SK-N-SH (cell line): ENCODE measurements around the gene ELP1. TPM values are rescaled to one million over a fixed set of nuclear protein-coding genes. Genes with fewer than 3 reads are reported as not detected.

Experiments
- CTCF ChIA-PET: fragments of 300-600, 350-600 bp; formaldehyde crosslinking; extraction: SDS; loops from one replicate; lab custom pipeline; 2021; lab: Yijun Ruan, JAX
- POLR2A ChIA-PET: fragments of 350-600 bp; sonication (Branson Sonifier 250); formaldehyde crosslinking; extraction: SDS; loops from one replicate; lab custom pipeline; 2020; ENCODE audit warnings: antibody characterized with exemption, inconsistent platforms; lab: Yijun Ruan, JAX
- DNase-seq: peaks from one replicate; pipeline ENCODE4 v3.0.0; 2012
- H2AFZ ChIP-seq: fragments of 200-600 bp; sonication (generic); 2 replicates; pipeline ENCODE4 v1.8.1; 2016; ENCODE audit warnings: antibody characterized with exemption, mild to moderate bottlenecking, low read depth
- H3F3A ChIP-seq: fragments of 200-600 bp; sonication (generic); replicated peaks from 2 replicates; pipeline ENCODE3; 2016; ENCODE audit warnings: antibody characterized with exemption, mild to moderate bottlenecking; ENCODE audit not compliant: insufficient read depth
- H3K27ac ChIP-seq, 2 experiments: fragments of 200-500 bp in 1 of 2; fragments of 200-600 bp in 1 of 2; sonication (Bioruptor generic) in 1 of 2; sonication (generic), shearing (Covaris generic) in 1 of 2; 2 replicates each; pipeline versions ENCODE4 v1.5.1 to v1.6.1; 2014 to 2016; ENCODE audit warnings: low read depth in 2 of 2, inconsistent platforms in 1 of 2, low read length in 1 of 2, mild to moderate bottlenecking in 1 of 2, mixed read lengths in 1 of 2
- H3K27me3 ChIP-seq: fragments of 200-600 bp; sonication (generic), shearing (Covaris generic); 2 replicates; pipeline ENCODE4 v1.6.1; 2016; ENCODE audit warnings: mixed run types; ENCODE audit not compliant: insufficient read depth
- H3K36me3 ChIP-seq, 2 experiments: fragments of 200-500 bp in 1 of 2; fragments of 200-600 bp in 1 of 2; sonication (Bioruptor generic) in 1 of 2; sonication (generic) in 1 of 2; replicated peaks in 1 of 2; 2 replicates each; pipeline versions ENCODE3 to v1.5.1; 2014 to 2016; ENCODE audit warnings: low read length in 1 of 2, mild to moderate bottlenecking in 1 of 2; ENCODE audit not compliant: insufficient read depth in 2 of 2, control insufficient read depth in 1 of 2
- H3K4me1 ChIP-seq, 2 experiments: fragments of 200-500 bp in 1 of 2; fragments of 200-600 bp in 1 of 2; sonication (Bioruptor generic) in 1 of 2; sonication (generic), shearing (Covaris generic) in 1 of 2; 2 replicates each; pipeline versions ENCODE4 v1.5.1 to v1.6.1; 2014 to 2016; ENCODE audit warnings: low read depth in 1 of 2, low read length in 1 of 2, mixed run types in 1 of 2; ENCODE audit not compliant: insufficient read depth in 2 of 2, control insufficient read depth in 1 of 2
- H3K4me2 ChIP-seq: fragments of 200-600 bp; sonication (generic), shearing (Covaris generic); 2 replicates; pipeline ENCODE4 v1.6.1; 2017; ENCODE audit warnings: mixed run types
- H3K4me3 ChIP-seq, 2 experiments: fragments of 200-500 bp in 1 of 2; fragments of 200-600 bp in 1 of 2; sonication (Bioruptor generic) in 1 of 2; sonication (generic), shearing (Covaris generic) in 1 of 2; 2 replicates each; pipeline versions ENCODE4 v1.5.1 to v1.8.1; 2014 to 2016; ENCODE audit warnings: low read depth in 2 of 2, inconsistent platforms in 1 of 2, low read length in 1 of 2, mild to moderate bottlenecking in 1 of 2, mixed read lengths in 1 of 2, moderate library complexity in 1 of 2
- H3K79me2 ChIP-seq: fragments of 200-600 bp; sonication (generic); 2 replicates; pipeline ENCODE4 v1.8.1; 2017; ENCODE audit warnings: mild to moderate bottlenecking; ENCODE audit not compliant: insufficient read depth
- H3K9ac ChIP-seq: fragments of 200-600 bp; sonication (generic); 2 replicates; pipeline ENCODE4 v1.6.1; 2017; ENCODE audit warnings: mixed run types
- H3K9me2 ChIP-seq: fragments of 200-600 bp; sonication (generic); 2 replicates; pipeline ENCODE4 v1.6.1; 2017; ENCODE audit warnings: mixed run types
- H3K9me3 ChIP-seq: fragments of 200-600 bp; sonication (generic); 2 replicates; pipeline ENCODE4 v1.6.1; 2017; ENCODE audit warnings: mixed run types, mild to moderate bottlenecking, moderate library complexity
- H4K20me1 ChIP-seq: fragments of 200-600 bp; sonication (generic); 2 replicates; pipeline ENCODE4 v1.6.1; 2017; ENCODE audit warnings: mild to moderate bottlenecking, mixed run types; ENCODE audit not compliant: insufficient read depth
- FOXJ3 ChIP-seq: sonication (generic); formaldehyde crosslinking; IDR thresholded peaks from 2 replicates; pipeline ENCODE4 v1.5.1; 2020; ENCODE audit warnings: mild to moderate bottlenecking, missing genetic modification reagents
- FOXM1 ChIP-seq: IDR thresholded peaks from 2 replicates; pipeline ENCODE4 v1.4.0; 2012; ENCODE audit warnings: low read depth, mild to moderate bottlenecking
- GATA2 ChIP-seq: sonication (generic); formaldehyde crosslinking; IDR thresholded peaks from 2 replicates; pipeline ENCODE4 v1.5.0; 2020; ENCODE audit warnings: mild to moderate bottlenecking, missing genetic modification reagents
- IRF3 ChIP-seq: fragments of 150-350 bp; IDR thresholded peaks from 2 replicates; pipeline ENCODE4 v1.6.1; 2016; ENCODE audit warnings: mild to moderate bottlenecking, low read depth, low read length
- JUND ChIP-seq: IDR thresholded peaks from 2 replicates; pipeline ENCODE4 v1.4.0; 2012
- SMC3 ChIP-seq: IDR thresholded peaks from 2 replicates; pipeline ENCODE4 v1.6.1; 2012; ENCODE audit warnings: low read depth, low read length, improper control_type of control experiment
- TCF12 ChIP-seq: IDR thresholded peaks from 2 replicates; pipeline ENCODE4 v1.4.0; 2012
- WGBS: methylation state at CpG from one replicate; pipeline ENCODE4 v1.1.6; 2017; ENCODE audit warnings: low lambda C conversion rate; 5-methylcytosine and 5-hydroxymethylcytosine counted together
- polyA plus RNA-seq, 3 experiments: library from polyadenylated mRNA; depleted of rRNA; stranded (reverse); fragments of >200 nt; gene quantifications; 2 replicates each; pipeline ENCODE4 v1.2.3, GENCODE V29; 2012
- small RNA-seq, 7 experiments: library from RNA; depleted of rRNA; stranded (forward); fragments of <200 nt; gene quantifications; one replicate each; pipeline ENCODE3, GENCODE V24; 2012

The ELP1 gene
- polyA plus RNA-seq, 1 of the 3 experiments (the other 2 are of a cell fraction): 19.1 TPM

GRCh38 chr9:108823829-108824228 is 110.1 kb downstream of the ELP1 start:
- POLR2A ChIA-PET: no interaction called here
- no peak overlapping the region for H3K27ac ChIP-seq

More at GRCh38 chr9:108823829-108824228, 110.1 kb downstream of the ELP1 start:
- Histone ChIP-seq H3K4me1 (no peaks in the 10 kb centered on the region), H3K9me2 (no peaks in the 10 kb centered on the region), H2AFZ (no peak overlapping the region), H3K9ac (no peak overlapping the region), H3F3A (no peaks in the 10 kb centered on the region), H3K36me3 (no peaks in the 10 kb centered on the region), H3K79me2 (no peaks in the 10 kb centered on the region), H3K27me3 (no peaks in the 10 kb centered on the region; the same call in 1 of the 2 replicates), H3K4me2 (no peak overlapping the region), H4K20me1 (no peaks in the 10 kb centered on the region), H3K9me3 (no peaks in the 10 kb centered on the region), H3K4me3 (no peak overlapping the region)
- 5% methylated on average over 3 of the region's 3 CpGs for WGBS
- CTCF ChIA-PET: no interaction called here
- TF ChIP-seq SMC3 (no peak), FOXJ3 (CRISPR knock-in tag) (no peak), TCF12 (no peak), FOXM1 (no peak), GATA2 (no peak), JUND (no peak), IRF3 (no peak)
- DNase-seq: no peak

Small RNA genes within 50 kb of the gene (small RNA-seq; reads per million reads assigned to genes)
- 0 reads per million in 7 experiments for gene AL359692.1

Other genes with a start within 250 kb of the ELP1 start
- gene ACTL7B, start 78.1 kb downstream of the ELP1 start, polyA plus RNA-seq (2012; rRNA removed): 0.06 and 0.07 TPM in 2 replicates
- not detected in 2 replicates for gene ACTL7A, start 71.9 kb downstream of the ELP1 start, polyA plus RNA-seq (2012; rRNA removed)
- gene ABITRAM, start 276 bp upstream of the ELP1 start, polyA plus RNA-seq (2012; rRNA removed): 13.9 and 18.2 TPM in 2 replicates
- gene CTNNAL1, start 79.4 kb upstream of the ELP1 start, polyA plus RNA-seq (2012; rRNA removed): 32.8 and 45.0 TPM in 2 replicates
- 17.5 and 26.0 TPM in 2 replicates for gene TMEM245, start 185.8 kb upstream of the ELP1 start, polyA plus RNA-seq (2012; rRNA removed)
- gene FRRS1L, start 233.1 kb upstream of the ELP1 start, polyA plus RNA-seq (2012; rRNA removed): 3.7 and 5.2 TPM in 2 replicates